Measurements from ENCODE around the gene ZMYND11. TPM values are rescaled to one million over a fixed set of nuclear protein-coding genes. Genes with fewer than 3 reads are reported as not detected.

The ZMYND11 gene
- total and polyA plus RNA-seq, 10 donors = 20.3 to 65.3 (median 51.6) TPM

- H3K36me3 ChIP-seq = peaks cover 0 to 4% (median 0%) of the 10 kb centered on the region in 6 donors
- WGBS, 5 donors = 91 to 98% (median 93%) methylated on average over 4 of the region's 4 CpGs
- H3K9me3 ChIP-seq = no peaks in the 10 kb centered on the region
- TF ChIP-seq POLR2AphosphoS5 (IDR thresholded peaks at IDR 0.05) (no peak), CTCF (IDR thresholded peaks at IDR 0.05 in 8 of 11, conservative IDR thresholded peaks at IDR 0.05 in 3 of 11) (no peak)
- peaks cover 0 to 10% (median 0%) of the 10 kb centered on the region in 6 donors for H3K4me1 ChIP-seq
- no peaks in the 10 kb centered on the region for H3K27me3 ChIP-seq (replicated peaks in 1 of 7)
- no peak for DNase-seq
- no peak overlapping the region for H3K4me3 ChIP-seq
- no peak overlapping the region for H3K27ac ChIP-seq
- intact Hi-C loops (cut with DNase I; ENCODE audit: low total_unique reads) = no loop called here
These were observed 17.7 kb downstream of the ZMYND11 start for GRCh38 chr10:152915-153314.

GRCh38 chr10:154348-154747, 19.1 kb downstream of the ZMYND11 start:
- Histone ChIP-seq H3K27me3 (replicated peaks in 1 of 7) (no peaks in the 10 kb centered on the region), H3K4me3 (no peak overlapping the region), H3K9me3 (no peaks in the 10 kb centered on the region), H3K36me3 (peaks cover 0 to 3% (median 0%) of the 10 kb centered on the region in 6 donors), H3K4me1 (peaks cover 0 to 11% (median 0%) of the 10 kb centered on the region in 6 donors), H3K27ac (no peak overlapping the region)
- WGBS, 5 donors = 89 to 94% (median 90%) methylated on average over 5 of the region's 5 CpGs
- no peak for DNase-seq
- intact Hi-C loops (cut with DNase I; ENCODE audit: low total_unique reads) = no loop called here
- TF ChIP-seq CTCF (IDR thresholded peaks at IDR 0.05 in 8 of 11, conservative IDR thresholded peaks at IDR 0.05 in 3 of 11) (no peak), POLR2AphosphoS5 (IDR thresholded peaks at IDR 0.05) (no peak), POLR2A (IDR thresholded peaks at IDR 0.05) (no peak)

GRCh38 chr10:167383-167782, 32.1 kb downstream of the ZMYND11 start:
- no peak overlapping the region for H3K27ac ChIP-seq
- peaks cover 0 to 19% (median 0%) of the 10 kb centered on the region in 8 donors for H3K9me3 ChIP-seq
- H3K36me3 ChIP-seq = no peaks in the 10 kb centered on the region
- DNase-seq = no peak
- no peak for TF ChIP-seq POLR2AphosphoS5 (IDR thresholded peaks at IDR 0.05)
- no peak for TF ChIP-seq CTCF (IDR thresholded peaks at IDR 0.05 in 8 of 11, conservative IDR thresholded peaks at IDR 0.05 in 3 of 11)
- TF ChIP-seq POLR2A (IDR thresholded peaks at IDR 0.05) = no peak
- H3K4me3 ChIP-seq = no peak overlapping the region
- intact Hi-C loops (cut with DNase I; ENCODE audit: low total_unique reads) = no loop called here
- no peaks in the 10 kb centered on the region for H3K27me3 ChIP-seq (replicated peaks in 1 of 7)
- H3K4me1 ChIP-seq = peaks cover 0 to 18% (median 2%) of the 10 kb centered on the region in 6 donors

GRCh38 chr10:173741-174140, 38.5 kb downstream of the ZMYND11 start:
- H3K27me3 ChIP-seq (replicated peaks in 1 of 7) = no peaks in the 10 kb centered on the region
- no peaks in the 10 kb centered on the region for H3K36me3 ChIP-seq
- peaks cover 0 to 6% (median 0%) of the 10 kb centered on the region in 8 donors for H3K9me3 ChIP-seq
- DNase-seq = no peak
- H3K4me3 ChIP-seq = no peak overlapping the region
- intact Hi-C loops (cut with DNase I; ENCODE audit: low total_unique reads) = no loop called here
- no peak overlapping the region for H3K27ac ChIP-seq
- H3K4me1 ChIP-seq = peaks cover 0 to 6% (median 0%) of the 10 kb centered on the region in 6 donors
- TF ChIP-seq POLR2AphosphoS5 (IDR thresholded peaks at IDR 0.05) (no peak), POLR2A (IDR thresholded peaks at IDR 0.05) (no peak), CTCF (IDR thresholded peaks at IDR 0.05 in 8 of 11, conservative IDR thresholded peaks at IDR 0.05 in 3 of 11) (no peak)
- WGBS, 5 donors = 67 to 84% (median 74%) methylated on average over 4 of the region's 4 CpGs
